Muscle of leg (tissue), 11 donors: Measurements from ENCODE around the gene IRF3. TPM values are rescaled to one million over a fixed set of nuclear protein-coding genes. Genes with fewer than 3 reads are reported as not detected.
"Not testable (repeated sequence)": the region's sequence is repeated elsewhere in the genome, so short reads cannot be mapped to it uniquely, and the experiment has no call there.

Experiments used
- DNase-seq: peaks from one replicate; pipeline ENCODE4 v3.0.0; 2013
- H3K27ac ChIP-seq: one replicate; pipeline ENCODE4 v1.5.1; 2013; ENCODE audit warnings: mild to moderate bottlenecking, low read length, control low read depth
- H3K27me3 ChIP-seq: one replicate; pipeline ENCODE4 v1.6.1; 2013; ENCODE audit warnings: low read length; ENCODE audit not compliant: control insufficient read depth, insufficient read depth
- H3K36me3 ChIP-seq: one replicate; pipeline ENCODE4 v1.6.1; 2013; ENCODE audit warnings: low read length; ENCODE audit not compliant: control insufficient read depth, insufficient read depth
- H3K4me1 ChIP-seq: one replicate; pipeline ENCODE4 v1.6.1; 2013; ENCODE audit warnings: low read length; ENCODE audit not compliant: control insufficient read depth, insufficient read depth
- H3K4me3 ChIP-seq: one replicate; pipeline ENCODE4 v1.5.1; 2013; ENCODE audit warnings: low read length, control low read depth
- H3K9me3 ChIP-seq: replicated peaks from 2 replicates; pipeline ENCODE4 v1.6.1; 2013; ENCODE audit warnings: low read depth, low read length; ENCODE audit not compliant: control insufficient read depth
- WGBS: methylation state at CpG from one replicate; pipeline ENCODE4 v1.1.5; 2013; ENCODE audit warnings: missing lambda C conversion rate; ENCODE audit not compliant: insufficient coverage; 5-methylcytosine and 5-hydroxymethylcytosine counted together
- polyA plus RNA-seq, 8 donors: library from polyadenylated mRNA; unstranded; fragments of 120-200 nt; gene quantifications; one replicate each; pipeline versions ENCODE4 v1.2.1 to v1.2.3, GENCODE V29; 2013; ENCODE audit warnings: inconsistent platforms in 1 of 8, low replicate concordance in 1 of 8; ENCODE audit not compliant: insufficient read length in 8 of 8, insufficient read depth in 1 of 8
- total RNA-seq: library from RNA; stranded (reverse); fragments of 120-200 nt; gene quantifications from one replicate; pipeline ENCODE4 v1.2.4, GENCODE V29; 2013

The IRF3 gene
- total and polyA plus RNA-seq, 9 donors, result 29.2 to 47.9 (median 38.3) TPM

GRCh38 chr19:49636233-49636932 lies 29.3 kb downstream of the IRF3 start:
- no peaks in the 10 kb centered on the region for H3K9me3 ChIP-seq
- peaks cover 4% of the 10 kb centered on the region for H3K36me3 ChIP-seq
- WGBS, result 60% methylated on average over 28 of the region's 30 CpGs
- no peak overlapping the region for H3K27ac ChIP-seq
- DNase-seq, result no peak
- H3K4me1 ChIP-seq, result peaks cover 58% of the 10 kb centered on the region
- H3K4me3 ChIP-seq, result no peak overlapping the region
- H3K27me3 ChIP-seq, result peaks cover 13% of the 10 kb centered on the region

- peaks cover 4% of the 10 kb centered on the region for H3K36me3 ChIP-seq
- WGBS, result 28% methylated on average over 19 of the region's 24 CpGs
- H3K9me3 ChIP-seq, result no peaks in the 10 kb centered on the region
- DNase-seq, result peak; percentile 50
- H3K4me1 ChIP-seq, result peaks cover 55% of the 10 kb centered on the region
- H3K4me3 ChIP-seq, result no peak overlapping the region
- H3K27me3 ChIP-seq, result peaks cover 13% of the 10 kb centered on the region
- H3K27ac ChIP-seq, result peak overlapping the region; percentile 20
Measured at GRCh38 chr19:49635530-49636232, 30.0 kb downstream of the IRF3 start.

- Histone ChIP-seq H3K27ac (peak overlapping the region; percentile 29), H3K27me3 (peaks cover 13% of the 10 kb centered on the region), H3K4me1 (peaks cover 39% of the 10 kb centered on the region)
- DNase-seq, H3K4me3 ChIP-seq, H3K9me3 ChIP-seq, H3K36me3 ChIP-seq: not testable (repeated sequence)
- WGBS, result 59% methylated on average over 7 of the region's 9 CpGs
Measured at GRCh38 chr19:49633273-49633672, 32.4 kb downstream of the IRF3 start.

- DNase-seq, result no peak
- no peak overlapping the region for H3K27ac ChIP-seq
- H3K4me3 ChIP-seq, result no peak overlapping the region
- H3K36me3 ChIP-seq, result peaks cover 10% of the 10 kb centered on the region
- peaks cover 32% of the 10 kb centered on the region for H3K4me1 ChIP-seq
- no CpG with 5 or more reads among the region's 5 CpGs for WGBS
- no peaks in the 10 kb centered on the region for H3K9me3 ChIP-seq
- peaks cover 13% of the 10 kb centered on the region for H3K27me3 ChIP-seq
Measured at GRCh38 chr19:49632576-49632975, 33.1 kb downstream of the IRF3 start.

- no peak overlapping the region for H3K27ac ChIP-seq
- peaks cover 18% of the 10 kb centered on the region for H3K36me3 ChIP-seq
- no peak overlapping the region for H3K4me3 ChIP-seq
- WGBS, result 92% methylated on average over 12 of the region's 19 CpGs
- H3K9me3 ChIP-seq, result no peaks in the 10 kb centered on the region
- H3K4me1 ChIP-seq, result peaks cover 26% of the 10 kb centered on the region
- DNase-seq, result no peak
- H3K27me3 ChIP-seq, result peaks cover 7% of the 10 kb centered on the region
Measured at GRCh38 chr19:49631610-49632192, 34.0 kb downstream of the IRF3 start.

GRCh38 chr19:49631014-49631588 lies 34.6 kb downstream of the IRF3 start:
- Histone ChIP-seq H3K4me1 (peaks cover 20% of the 10 kb centered on the region), H3K27ac (no peak overlapping the region), H3K36me3 (peaks cover 22% of the 10 kb centered on the region), H3K27me3 (peaks cover 1% of the 10 kb centered on the region), H3K4me3 (no peak overlapping the region), H3K9me3 (no peaks in the 10 kb centered on the region)
- peak; percentile 32 for DNase-seq
- 42% methylated on average over 2 of the region's 9 CpGs for WGBS

GRCh38 chr19:49629659-49630058 lies 36.0 kb downstream of the IRF3 start:
- no peak overlapping the region for H3K27ac ChIP-seq
- WGBS, result 88% methylated on average over 8 of the region's 9 CpGs
- H3K4me1 ChIP-seq, result peaks cover 8% of the 10 kb centered on the region
- no peaks in the 10 kb centered on the region for H3K27me3 ChIP-seq
- no peaks in the 10 kb centered on the region for H3K9me3 ChIP-seq
- H3K4me3 ChIP-seq, result no peak overlapping the region
- H3K36me3 ChIP-seq, result peaks cover 31% of the 10 kb centered on the region
- no peak for DNase-seq

- Histone ChIP-seq H3K9me3 (no peaks in the 10 kb centered on the region), H3K36me3 (peaks cover 54% of the 10 kb centered on the region), H3K4me1 (peaks cover 5% of the 10 kb centered on the region), H3K4me3 (no peak overlapping the region), H3K27ac (no peak overlapping the region), H3K27me3 (no peaks in the 10 kb centered on the region)
- no CpG with 5 or more reads among the region's 11 CpGs for WGBS
- DNase-seq, result no peak
Measured at GRCh38 chr19:49626226-49626625, 39.4 kb downstream of the IRF3 start.

GRCh38 chr19:49624967-49625910 lies 40.4 kb downstream of the IRF3 start:
- no peak overlapping the region for H3K27ac ChIP-seq
- no peaks in the 10 kb centered on the region for H3K4me1 ChIP-seq
- WGBS, result 80% methylated on average over 13 of the region's 27 CpGs
- no peaks in the 10 kb centered on the region for H3K9me3 ChIP-seq
- no peaks in the 10 kb centered on the region for H3K27me3 ChIP-seq
- no peak overlapping the region for H3K4me3 ChIP-seq
- peaks cover 60% of the 10 kb centered on the region for H3K36me3 ChIP-seq
- DNase-seq, result no peak
